ENCODE data around the gene ANKRD33B. TPM values are rescaled to one million over a fixed set of nuclear protein-coding genes. Genes with fewer than 3 reads are reported as not detected.
A peak's percentile ranks its signal among the peaks of the same experiment; 100 is the strongest.

The ANKRD33B gene
- total and polyA plus RNA-seq, 7 donors, result 1.4 to 32.7 (median 7.8) TPM

GRCh38 chr5:10666531-10667299, 102.8 kb downstream of the ANKRD33B start:
- H3K4me3 ChIP-seq, result no peak overlapping the region
- no peaks in the 10 kb centered on the region for H3K36me3 ChIP-seq (ENCODE audit: insufficient read depth in 1 of 2, low read depth in 1 of 2)
- peak overlapping the region; percentile 71 for H3K27ac ChIP-seq
- no peaks in the 10 kb centered on the region for H3K27me3 ChIP-seq (ENCODE audit: insufficient read depth in 3 of 3, low read length in 2 of 3)
- WGBS, 3 donors, result 42 to 60% (median 46%) methylated on average over 7 of the region's 7 CpGs
- intact Hi-C loops (cut with DNase I), result no loop called here
- peaks cover 22% of the 10 kb centered on the region for H3K4me1 ChIP-seq
- ATAC-seq (peak; percentile 87 to 97 (median 90)), DNase-seq (no peak)
- TF ChIP-seq CTCF (IDR thresholded peaks at IDR 0.05), result no peak
- no peaks in the 10 kb centered on the region for H3K9me3 ChIP-seq

- no peak for DNase-seq
- WGBS, 3 donors, result 75 to 91% (median 80%) methylated on average over 6 of the region's 6 CpGs
- intact Hi-C loops (cut with DNase I), result no loop called here
Measured at GRCh38 chr5:10667431-10668057, 103.7 kb downstream of the ANKRD33B start.

GRCh38 chr5:10668697-10669096, 104.8 kb downstream of the ANKRD33B start:
- H3K4me3 ChIP-seq, result no peak overlapping the region
- ATAC-seq, result no peak
- H3K27me3 ChIP-seq (ENCODE audit: insufficient read depth in 3 of 3, low read length in 2 of 3), result no peaks in the 10 kb centered on the region
- H3K36me3 ChIP-seq (ENCODE audit: insufficient read depth in 1 of 2, low read depth in 1 of 2), result no peaks in the 10 kb centered on the region
- H3K4me1 ChIP-seq, result peaks cover 18% of the 10 kb centered on the region
- WGBS, 3 donors, result 73 to 83% (median 80%) methylated on average over 4 of the region's 4 CpGs
- no peak for TF ChIP-seq CTCF (IDR thresholded peaks at IDR 0.05)
- no peaks in the 10 kb centered on the region for H3K9me3 ChIP-seq
- no peak for DNase-seq
- H3K27ac ChIP-seq, result no peak overlapping the region
- intact Hi-C loops (cut with DNase I), result no loop called here

More at GRCh38 chr5:10667431-10668057, 103.7 kb downstream of the ANKRD33B start:
- H3K27ac ChIP-seq, result peak overlapping the region; percentile 71
- H3K4me3 ChIP-seq, result no peak overlapping the region
- H3K27me3 ChIP-seq (ENCODE audit: insufficient read depth in 3 of 3, low read length in 2 of 3), result no peaks in the 10 kb centered on the region
- no peak for ATAC-seq
- H3K9me3 ChIP-seq, result no peaks in the 10 kb centered on the region
- H3K36me3 ChIP-seq (ENCODE audit: insufficient read depth in 1 of 2, low read depth in 1 of 2), result no peaks in the 10 kb centered on the region
- no peak for TF ChIP-seq CTCF (IDR thresholded peaks at IDR 0.05)
- H3K4me1 ChIP-seq, result peaks cover 22% of the 10 kb centered on the region

GRCh38 chr5:10669983-10670382, 106.1 kb downstream of the ANKRD33B start:
- ATAC-seq, result no peak
- H3K36me3 ChIP-seq (ENCODE audit: insufficient read depth in 1 of 2, low read depth in 1 of 2), result no peaks in the 10 kb centered on the region
- H3K27me3 ChIP-seq (ENCODE audit: insufficient read depth in 3 of 3, low read length in 2 of 3), result no peaks in the 10 kb centered on the region
- DNase-seq, result no peak
- H3K9me3 ChIP-seq, result no peaks in the 10 kb centered on the region
- 98 to 100% (median 100%) methylated on average over 1 of the region's 1 CpG for WGBS, 3 donors
- TF ChIP-seq CTCF (IDR thresholded peaks at IDR 0.05), result no peak
- intact Hi-C loops (cut with DNase I), result no loop called here
- no peak overlapping the region for H3K4me3 ChIP-seq
- peaks cover 17% of the 10 kb centered on the region for H3K4me1 ChIP-seq
- H3K27ac ChIP-seq, result no peak overlapping the region

All from psoas muscle (tissue), 8 donors.